AG20443 (cell line): ENCODE measurements around the gene TUBA8.
A peak's percentile ranks its signal among the peaks of the same experiment; 100 is the strongest.
"Not testable (repeated sequence)": the region's sequence is repeated elsewhere in the genome, so short reads cannot be mapped to it uniquely, and the experiment has no call there.

ENCODE experiments used
- DNase-seq: peaks from one replicate; pipeline ENCODE4 v3.0.0; 2012; ENCODE audit warnings: low spot score, mixed read lengths

The TUBA8 gene

GRCh38 chr22:18106550-18107341, 3.9 kb upstream of the TUBA8 start:
- not testable (repeated sequence) for DNase-seq

GRCh38 chr22:18108187-18108586, 2.4 kb upstream of the TUBA8 start:
- no peak for DNase-seq

- DNase-seq, result no peak
Observed at GRCh38 chr22:18109410-18110193, 1.0 kb upstream of the TUBA8 start.

- peak; percentile 25 for DNase-seq
Observed at GRCh38 chr22:18110954-18111758, 547 bp downstream of the TUBA8 start.

- DNase-seq, result no peak
Observed at GRCh38 chr22:18111759-18112330, 1.2 kb downstream of the TUBA8 start.

- no peak for DNase-seq
Observed at GRCh38 chr22:18112440-18112839, 1.8 kb downstream of the TUBA8 start.

GRCh38 chr22:18113680-18114394, 3.2 kb downstream of the TUBA8 start:
- DNase-seq, result no peak

GRCh38 chr22:18114495-18114894, 3.9 kb downstream of the TUBA8 start:
- no peak for DNase-seq

- DNase-seq, result no peak
Observed at GRCh38 chr22:18114976-18115652, 4.5 kb downstream of the TUBA8 start.

- DNase-seq, result no peak
Observed at GRCh38 chr22:18115906-18116371, 5.3 kb downstream of the TUBA8 start.

GRCh38 chr22:18116634-18117033, 6.0 kb downstream of the TUBA8 start:
- no peak for DNase-seq

GRCh38 chr22:18118345-18118915, 7.8 kb downstream of the TUBA8 start:
- no peak for DNase-seq

- DNase-seq, result no peak
Observed at GRCh38 chr22:18119409-18120110, 9.0 kb downstream of the TUBA8 start.

- DNase-seq, result no peak
Observed at GRCh38 chr22:18120857-18121256, 10.2 kb downstream of the TUBA8 start.

- DNase-seq, result no peak
Observed at GRCh38 chr22:18121506-18121905, 10.9 kb downstream of the TUBA8 start.

- no peak for DNase-seq
Observed at GRCh38 chr22:18121954-18122554, 11.4 kb downstream of the TUBA8 start.

GRCh38 chr22:18123476-18124025, 12.9 kb downstream of the TUBA8 start:
- not testable (repeated sequence) for DNase-seq

GRCh38 chr22:18126606-18127005, 16.0 kb downstream of the TUBA8 start:
- DNase-seq, result no peak

GRCh38 chr22:18130018-18130417, 19.4 kb downstream of the TUBA8 start:
- DNase-seq, result no peak
